Mammary epithelial cell (primary cell): ENCODE results near the gene PSMB2.
"Not testable (repeated sequence)": the region's sequence is repeated elsewhere in the genome, so short reads cannot be mapped to it uniquely, and the experiment has no call there.

Source experiments
- CTCF ChIP-seq, 2 donors: IDR thresholded peaks in 1 of 2; conservative IDR thresholded peaks in 1 of 2; 2 replicates each; pipeline ENCODE4 v1.5.1; 2011 to 2012; ENCODE audit warnings: inconsistent platforms in 2 of 2, low read length in 2 of 2, mild to moderate bottlenecking in 2 of 2, control low read depth in 1 of 2, low read depth in 1 of 2; ENCODE audit not compliant: insufficient read depth in 1 of 2; ENCODE audit errors: extremely low read depth in 1 of 2
- EZH2 ChIP-seq: IDR thresholded peaks from 2 replicates; pipeline ENCODE4 v1.6.1; 2012; ENCODE audit warnings: low read length, inconsistent platforms, borderline replicate concordance

GRCh38 chr1:35581621-35582020, 59.7 kb downstream of the PSMB2 start:
- TF ChIP-seq CTCF (conservative IDR thresholded peaks at IDR 0.05 in 1 of 2, IDR thresholded peaks at IDR 0.05 in 1 of 2; ENCODE audit: extremely low read depth in 1 of 2, insufficient read depth in 1 of 2, low read depth in 1 of 2, low read length in 2 of 2); EZH2: not testable (repeated sequence)
